Heart left ventricle (tissue), 16 donors: Measurements from ENCODE around the gene SYNC. TPM values are rescaled to one million over a fixed set of nuclear protein-coding genes. Genes with fewer than 3 reads are reported as not detected.

Source experiments
- ATAC-seq, 4 donors: fragments of 200-7000 bp; cut with Tn5 transposase; one replicate each; pipeline ENCODE4 v1.9.1; 2020 to 2022; ENCODE audit warnings: moderate library complexity in 4 of 4, mild to moderate bottlenecking in 3 of 4, moderate number of reproducible peaks in 1 of 4
- DNase-seq, 5 donors: peaks; one replicate each; pipeline ENCODE4 v3.0.0-alpha.2; 2020
- H3K27ac ChIP-seq, 12 donors: fragments of 200-600 bp; sonication (generic) in 4 of 12; one replicate each; pipeline versions ENCODE4 v1.5.0 to v1.8.0; 2016 to 2022; ENCODE audit warnings: mild to moderate bottlenecking in 2 of 12
- H3K27me3 ChIP-seq, 9 donors: fragments of 200-600 bp; sonication (generic) in 2 of 9; one replicate each; pipeline versions ENCODE4 v1.5.1 to v1.8.0; 2016 to 2022; ENCODE audit warnings: mild to moderate bottlenecking in 3 of 9
- H3K36me3 ChIP-seq, 9 donors: fragments of 200-600 bp; sonication (generic) in 2 of 9; one replicate each; pipeline versions ENCODE4 v1.5.0 to v1.8.0; 2018 to 2022; ENCODE audit warnings: mild to moderate bottlenecking in 2 of 9
- H3K4me1 ChIP-seq, 12 donors: fragments of 200-600 bp; sonication (generic) in 4 of 12; one replicate each; pipeline versions ENCODE4 v1.5.0 to v1.8.0; 2016 to 2022; ENCODE audit warnings: mild to moderate bottlenecking in 3 of 12
- H3K4me3 ChIP-seq, 12 donors: fragments of 200-600 bp; sonication (generic) in 4 of 12; one replicate each; pipeline versions ENCODE4 v1.5.0 to v1.8.0; 2017 to 2022; ENCODE audit warnings: mild to moderate bottlenecking in 9 of 12, moderate library complexity in 4 of 12
- H3K9me3 ChIP-seq, 12 donors: fragments of 200-600 bp; sonication (generic) in 4 of 12; one replicate each; pipeline versions ENCODE4 v1.5.0 to v1.8.0; 2016 to 2022; ENCODE audit warnings: mild to moderate bottlenecking in 1 of 12
- POLR2A ChIP-seq, 2 donors: fragments of 450-650 bp; IDR thresholded peaks; one replicate each; pipeline ENCODE4 v1.6.1; 2017; ENCODE audit warnings: antibody characterized with exemption in 2 of 2, mild to moderate bottlenecking in 2 of 2, moderate library complexity in 2 of 2
- WGBS, 4 donors: extraction: QIAGEN DNeasy Blood & Tissue Kit in 2 of 4; methylation state at CpG; one replicate each; pipeline versions ENCODE4 v1.1.5 to v1.1.7; 2013 to 2018; 5-methylcytosine and 5-hydroxymethylcytosine counted together
- intact Hi-C, 10 donors: fragments of 100-400 bp; cut with DNase I; formaldehyde crosslinking; loops; one replicate each; pipeline versions ENCODE4 v1.11.1 to v1.14.2; 2022
- polyA plus RNA-seq, 2 donors: library from polyadenylated mRNA; stranded (reverse); fragments of 200-250 nt; gene quantifications; one replicate each; pipeline ENCODE4 v1.2.3, GENCODE V29; 2013
- total RNA-seq, 9 donors: library from RNA; depleted of rRNA in 2 of 9; stranded (reverse); fragments of >200 nt in 2 of 9; fragmentation: NEBNext Ultra II Directional in 3 of 9; extraction: Animal tissue kit (Norgen Biotek cat#: 25700) in 3 of 9; gene quantifications; one replicate each; pipeline versions ENCODE4 v1.1.0 to v1.2.4, GENCODE V29; 2016 to 2023
- TF ChIP-seq, protein P1 (sequence below), 12 donors: fragments of 200-600 bp; sonication (generic) in 4 of 12; IDR thresholded peaks; one replicate each; pipeline versions ENCODE4 v1.5.0 to v1.8.0; 2018 to 2022; ENCODE audit warnings: antibody characterized with exemption in 12 of 12, mild to moderate bottlenecking in 5 of 12
- donor health status: ischemic (EF 13 %, LVEDD 7.1; RV severe dilation, severe dysfunction).
- donor health status: healthy with polysubstance abuse.
- donor health status: DM: no; HTN: yes; CAD: no.
- donor health status: DM: no; HTN: no; CAD: no.
- donor health status: ischemic (EF 25% LVEDD 6.9; RV normal size, moderate dysfunction).
- donor health status: ischemic (EF 25% LVEDD 5.7; RV mildly dilated, moderate dysfunction).
- donor health status: healthy.
- donor health status: DM: yes; HTN: yes; CAD: no.
- donor health status: ischemic (EF 35%, LVEDD 5.7; RV mildly dilated, moderate dysfunction).
- donor health status: nonischemic (EF 11% LVEDD 7.7; RV severe dilation, severe dysfunction).
- donor health status: DM: yes; HTN: yes; CAD: no.
- donor health status: PGD.
- donor health status: ischemic (EF 29% LVEDD 5.4; RV normal size, mild dysfunction).
- donor health status: nonischemic (EF 23%, LVEDD 6.1; RV moderate dilation, normal function).

SYNC gene
- total and polyA plus RNA-seq, 11 donors: 2.7 to 22.3 (median 14.3) TPM

GRCh38 chr1:32748926-32749325 is 46.4 kb upstream of the SYNC start:
- Histone ChIP-seq H3K27me3 (peaks cover 0 to 1% (median 0%) of the 10 kb centered on the region in 9 donors), H3K4me1 (peaks cover 3 to 9% (median 7%) of the 10 kb centered on the region in 12 donors), H3K9me3 (no peaks in the 10 kb centered on the region), H3K4me3 (no peak overlapping the region), H3K27ac (no peak overlapping the region), H3K36me3 (no peaks in the 10 kb centered on the region)
- TF ChIP-seq, protein P1, sequence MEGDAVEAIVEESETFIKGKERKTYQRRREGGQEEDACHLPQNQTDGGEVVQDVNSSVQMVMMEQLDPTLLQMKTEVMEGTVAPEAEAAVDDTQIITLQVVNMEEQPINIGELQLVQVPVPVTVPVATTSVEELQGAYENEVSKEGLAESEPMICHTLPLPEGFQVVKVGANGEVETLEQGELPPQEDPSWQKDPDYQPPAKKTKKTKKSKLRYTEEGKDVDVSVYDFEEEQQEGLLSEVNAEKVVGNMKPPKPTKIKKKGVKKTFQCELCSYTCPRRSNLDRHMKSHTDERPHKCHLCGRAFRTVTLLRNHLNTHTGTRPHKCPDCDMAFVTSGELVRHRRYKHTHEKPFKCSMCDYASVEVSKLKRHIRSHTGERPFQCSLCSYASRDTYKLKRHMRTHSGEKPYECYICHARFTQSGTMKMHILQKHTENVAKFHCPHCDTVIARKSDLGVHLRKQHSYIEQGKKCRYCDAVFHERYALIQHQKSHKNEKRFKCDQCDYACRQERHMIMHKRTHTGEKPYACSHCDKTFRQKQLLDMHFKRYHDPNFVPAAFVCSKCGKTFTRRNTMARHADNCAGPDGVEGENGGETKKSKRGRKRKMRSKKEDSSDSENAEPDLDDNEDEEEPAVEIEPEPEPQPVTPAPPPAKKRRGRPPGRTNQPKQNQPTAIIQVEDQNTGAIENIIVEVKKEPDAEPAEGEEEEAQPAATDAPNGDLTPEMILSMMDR (IDR thresholded peaks at IDR 0.05): no peak
- TF ChIP-seq POLR2A (IDR thresholded peaks at IDR 0.05): no peak
- 84 to 92% (median 88%) methylated on average over 8 of the region's 8 CpGs for whole genome bisulfite sequencing, 4 donors
- DNase-seq: no peak
- ATAC-seq: no peak
- intact Hi-C loops: no loop called here

DNA sequence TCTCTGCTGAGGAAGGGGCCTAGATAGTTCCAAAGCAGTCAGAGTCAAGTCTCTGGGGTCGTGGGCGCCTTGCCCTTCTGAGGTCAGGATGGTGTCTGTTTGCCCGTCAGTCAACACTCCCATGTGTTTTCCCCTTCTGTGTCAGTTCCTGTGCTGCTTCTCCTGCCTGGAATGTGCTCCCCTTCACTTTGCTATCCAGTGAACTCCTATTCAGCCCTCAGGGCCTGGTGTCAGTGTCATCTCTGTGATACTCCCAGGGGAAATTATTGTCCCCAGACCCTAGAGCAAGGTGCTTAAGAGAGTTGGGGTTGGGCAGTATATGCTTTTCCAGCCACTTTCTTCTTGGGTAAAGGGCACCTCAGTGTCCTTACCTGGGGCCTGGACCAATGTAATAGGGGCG is 45.8 kb upstream of the SYNC start:
- ATAC-seq (no peak), DNase-seq (no peak)
- H3K4me1 ChIP-seq: peaks cover 1 to 10% (median 7%) of the 10 kb centered on the region in 12 donors
- no peaks in the 10 kb centered on the region for H3K27me3 ChIP-seq
- WGBS, 4 donors: 88 to 94% (median 91%) methylated on average over 4 of the region's 4 CpGs
- no peaks in the 10 kb centered on the region for H3K9me3 ChIP-seq
- no peaks in the 10 kb centered on the region for H3K36me3 ChIP-seq
- TF ChIP-seq, protein P1 (IDR thresholded peaks at IDR 0.05): no peak
- TF ChIP-seq POLR2A (IDR thresholded peaks at IDR 0.05): no peak
- H3K4me3 ChIP-seq: no peak overlapping the region
- intact Hi-C loops: no loop called here
- no peak overlapping the region for H3K27ac ChIP-seq

DNA sequence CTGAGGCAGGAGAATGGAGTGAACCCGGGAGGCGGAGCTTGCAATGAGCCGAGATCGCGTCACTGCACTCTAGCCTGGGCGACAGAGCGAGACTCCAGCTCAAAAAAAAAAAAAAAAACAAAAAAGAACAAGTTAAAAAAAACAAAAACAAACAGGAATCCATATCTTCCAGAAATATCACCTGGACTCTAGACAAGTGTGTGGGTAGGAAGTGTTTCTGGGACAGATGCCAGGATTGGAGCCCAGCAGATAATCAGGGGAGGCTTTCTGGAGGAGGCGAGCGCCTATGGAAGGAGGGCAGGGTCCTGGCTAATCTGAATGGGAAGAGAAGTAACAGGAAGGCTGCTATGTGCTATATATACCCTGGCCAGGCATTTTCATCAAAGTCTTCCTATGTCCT is 43.6 kb upstream of the SYNC start:
- WGBS, 4 donors: 73 to 84% (median 79%) methylated on average over 9 of the region's 9 CpGs
- no peak for TF ChIP-seq POLR2A (IDR thresholded peaks at IDR 0.05)
- TF ChIP-seq, protein P1 (IDR thresholded peaks at IDR 0.05): no peak
- H3K36me3 ChIP-seq: no peaks in the 10 kb centered on the region
- H3K27ac ChIP-seq: no peak overlapping the region
- intact Hi-C loops: no loop called here
- DNase-seq: no peak
- no peaks in the 10 kb centered on the region for H3K27me3 ChIP-seq
- H3K4me3 ChIP-seq: no peak overlapping the region
- no peak for ATAC-seq
- no peaks in the 10 kb centered on the region for H3K9me3 ChIP-seq
- H3K4me1 ChIP-seq: peaks cover 0 to 23% (median 17%) of the 10 kb centered on the region in 12 donors

DNA sequence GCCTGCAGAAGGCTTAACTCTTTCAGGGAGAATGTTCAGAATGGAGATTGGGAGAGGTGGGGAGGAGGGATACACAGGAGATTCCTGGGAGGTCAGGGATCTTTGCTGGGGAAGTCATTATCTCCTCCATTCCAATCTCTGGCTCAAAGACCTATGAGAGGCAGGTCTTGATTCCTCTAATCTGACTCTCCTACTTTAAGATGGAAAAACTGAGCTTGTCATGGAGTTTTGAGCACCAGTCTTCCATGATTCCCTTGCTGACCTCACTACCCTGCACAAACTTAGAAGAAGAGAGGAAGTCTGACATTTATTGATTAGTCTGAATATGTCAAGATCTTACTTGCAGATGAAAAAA is 41.5 kb upstream of the SYNC start:
- ATAC-seq (no peak), DNase-seq (no peak)
- Histone ChIP-seq H3K36me3 (no peaks in the 10 kb centered on the region), H3K4me3 (no peak overlapping the region), H3K27ac (no peak overlapping the region), H3K27me3 (no peaks in the 10 kb centered on the region), H3K9me3 (no peaks in the 10 kb centered on the region), H3K4me1 (peaks cover 0 to 29% (median 20%) of the 10 kb centered on the region in 12 donors)
- intact Hi-C loops: no loop called here
- no peak for TF ChIP-seq POLR2A (IDR thresholded peaks at IDR 0.05)
- TF ChIP-seq, protein P1 (IDR thresholded peaks at IDR 0.05): no peak
